WTC11 (cell line): ENCODE measurements around the gene SLC25A11. TPM values are rescaled to one million over a fixed set of nuclear protein-coding genes. Genes with fewer than 3 reads are reported as not detected.
A peak's percentile ranks its signal among the peaks of the same experiment; 100 is the strongest.

ENCODE experiments used
- ATAC-seq: fragments of 200-7000 bp; cut with Tn5 transposase; 2 replicates; pipeline ENCODE4 v1.10.0; 2021; ENCODE audit warnings: mild to moderate bottlenecking, moderate library complexity
- CTCF ChIA-PET: fragments of 300-600 bp; sonication (Branson Sonifier 250); formaldehyde crosslinking; loops from one replicate; lab custom pipeline; 2021; ENCODE audit warnings: antibody characterized with exemption; lab: Charles Lee
- POLR2A ChIA-PET: fragments of 350-600 bp; sonication (Branson Sonifier 250); formaldehyde crosslinking; loops from one replicate; lab custom pipeline; 2021; ENCODE audit warnings: antibody characterized with exemption; lab: Charles Lee
- DNase-seq: peaks from one replicate; pipeline ENCODE4 v3.0.0; 2021; ENCODE audit warnings: low spot score
- H3K27ac Mint-ChIP-seq: 2 replicates; pipeline ENCODE4 v1.8.0; 2021; ENCODE audit warnings: mixed read lengths
- H3K27me3 Mint-ChIP-seq: 2 replicates; pipeline ENCODE4 v1.8.0; 2021; ENCODE audit warnings: low read depth, mild to moderate bottlenecking, moderate library complexity, mixed read lengths
- H3K36me3 Mint-ChIP-seq: 2 replicates; pipeline ENCODE4 v1.8.0; 2021; ENCODE audit warnings: mixed read lengths
- H3K4me1 Mint-ChIP-seq: 2 replicates; pipeline ENCODE4 v1.8.0; 2022; ENCODE audit warnings: mixed read lengths
- H3K4me3 Mint-ChIP-seq: 2 replicates; pipeline ENCODE4 v1.8.0; 2021; ENCODE audit warnings: mild to moderate bottlenecking, moderate library complexity, mixed read lengths
- H3K9me3 Mint-ChIP-seq: 2 replicates; pipeline ENCODE4 v1.8.0; 2021; ENCODE audit warnings: mixed read lengths
- ATF1 ChIP-seq: sonication (generic); formaldehyde crosslinking; IDR thresholded peaks from 2 replicates; pipeline ENCODE4 v1.8.1; 2023; ENCODE audit warnings: mild to moderate bottlenecking, moderate library complexity, missing genetic modification reagents
- ATF6 ChIP-seq: sonication (generic); formaldehyde crosslinking; IDR thresholded peaks from 2 replicates; pipeline ENCODE4 v1.8.1; 2023; ENCODE audit warnings: mild to moderate bottlenecking, missing genetic modification reagents
- CTCF ChIP-seq: fragments of 200-600 bp; IDR thresholded peaks from 2 replicates; pipeline ENCODE4 v1.8.0; 2022; ENCODE audit warnings: antibody characterized with exemption
- ESRRA ChIP-seq: sonication (generic); formaldehyde crosslinking; IDR thresholded peaks from 2 replicates; pipeline ENCODE4 v1.8.1; 2022; ENCODE audit warnings: mild to moderate bottlenecking, missing genetic modification reagents, borderline replicate concordance
- ETV6 ChIP-seq: sonication (generic); formaldehyde crosslinking; IDR thresholded peaks from 2 replicates; pipeline ENCODE4 v1.8.1; 2022; ENCODE audit warnings: mild to moderate bottlenecking, missing genetic modification reagents
- GABPB1 ChIP-seq: sonication (generic); formaldehyde crosslinking; IDR thresholded peaks from 2 replicates; pipeline ENCODE4 v1.8.1; 2023; ENCODE audit warnings: mild to moderate bottlenecking, missing genetic modification reagents
- HMGA2 ChIP-seq: fragments of 250-450 bp; sonication (Bioruptor Pico); IDR thresholded peaks from 2 replicates; pipeline ENCODE4 v1.4.0; 2021; ENCODE audit warnings: mild to moderate bottlenecking, moderate library complexity
- HMGXB4 ChIP-seq: sonication (generic); formaldehyde crosslinking; IDR thresholded peaks from 2 replicates; pipeline ENCODE4 v1.8.1; 2023; ENCODE audit warnings: mild to moderate bottlenecking, moderate library complexity, missing genetic modification reagents
- IRF2 ChIP-seq: sonication (generic); formaldehyde crosslinking; IDR thresholded peaks from 2 replicates; pipeline ENCODE4 v1.8.0; 2022; ENCODE audit warnings: low read depth, missing genetic modification reagents, borderline replicate concordance
- JAZF1 ChIP-seq: fragments of 250-450 bp; sonication (Bioruptor Pico); IDR thresholded peaks from 2 replicates; pipeline ENCODE4 v1.9.0; 2021; ENCODE audit warnings: moderate library complexity, mild to moderate bottlenecking, inconsistent platforms
- NFATC4 ChIP-seq: fragments of 250-450 bp; sonication (Bioruptor Pico); IDR thresholded peaks from 2 replicates; pipeline ENCODE4 v1.9.0; 2021; ENCODE audit warnings: mild to moderate bottlenecking
- NR3C1 ChIP-seq: sonication (generic); formaldehyde crosslinking; conservative IDR thresholded peaks from 2 replicates; pipeline ENCODE4 v1.8.1; 2023; ENCODE audit warnings: low read depth, mild to moderate bottlenecking, missing genetic modification reagents
- PRRX2 ChIP-seq: fragments of 250-450 bp; sonication (Bioruptor Pico); IDR thresholded peaks from 2 replicates; pipeline ENCODE4 v1.8.0; 2021; ENCODE audit warnings: mild to moderate bottlenecking
- SOX15 ChIP-seq: fragments of 250-450 bp; sonication (Bioruptor Pico); IDR thresholded peaks from 2 replicates; pipeline ENCODE4 v1.9.0; 2021; ENCODE audit warnings: mild to moderate bottlenecking
- ZBTB21 ChIP-seq: sonication (generic); formaldehyde crosslinking; IDR thresholded peaks from 2 replicates; pipeline ENCODE4 v1.8.1; 2023; ENCODE audit warnings: mild to moderate bottlenecking, missing genetic modification reagents, borderline replicate concordance
- ZNF416 ChIP-seq: fragments of 250-450 bp; sonication (Bioruptor Pico); IDR thresholded peaks from 2 replicates; pipeline ENCODE4 v1.9.0; 2021; ENCODE audit warnings: mild to moderate bottlenecking, inconsistent platforms
- ZNF423 ChIP-seq: fragments of 250-450 bp; sonication (Bioruptor Pico); IDR thresholded peaks from 2 replicates; pipeline ENCODE4 v2.1.2; 2022; ENCODE audit warnings: mild to moderate bottlenecking, moderate library complexity
- ZNF671 ChIP-seq: fragments of 250-450 bp; sonication (Bioruptor Pico); IDR thresholded peaks from 2 replicates; pipeline ENCODE4 v1.8.0; 2021; ENCODE audit warnings: mild to moderate bottlenecking
- total RNA-seq: library from RNA; stranded (reverse); gene quantifications from 3 replicates; pipeline ENCODE4 v1.2.3, GENCODE V29; 2021
- TF ChIP-seq, protein P1 (sequence below): sonication (generic); formaldehyde crosslinking; conservative IDR thresholded peaks from 2 replicates; pipeline ENCODE4 v1.8.1; 2022; ENCODE audit warnings: mild to moderate bottlenecking, missing genetic modification reagents
- TF ChIP-seq, protein P2 (sequence below): sonication (generic); formaldehyde crosslinking; IDR thresholded peaks from 2 replicates; pipeline ENCODE4 v1.8.1; 2022; ENCODE audit warnings: mild to moderate bottlenecking, missing genetic modification reagents, moderate library complexity, borderline replicate concordance
- TF ChIP-seq, protein P3 (sequence below): sonication (generic); formaldehyde crosslinking; IDR thresholded peaks from 2 replicates; pipeline ENCODE4 v1.8.0; 2022; ENCODE audit warnings: mild to moderate bottlenecking, missing genetic modification reagents

The SLC25A11 gene
- total RNA-seq, 1 experiment from 2014 or later = 73.7 TPM

- TF ChIP-seq, protein P1, sequence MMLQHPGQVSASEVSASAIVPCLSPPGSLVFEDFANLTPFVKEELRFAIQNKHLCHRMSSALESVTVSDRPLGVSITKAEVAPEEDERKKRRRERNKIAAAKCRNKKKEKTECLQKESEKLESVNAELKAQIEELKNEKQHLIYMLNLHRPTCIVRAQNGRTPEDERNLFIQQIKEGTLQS (CRISPR knock-in tag) = no peak
- TF ChIP-seq, protein P2, sequence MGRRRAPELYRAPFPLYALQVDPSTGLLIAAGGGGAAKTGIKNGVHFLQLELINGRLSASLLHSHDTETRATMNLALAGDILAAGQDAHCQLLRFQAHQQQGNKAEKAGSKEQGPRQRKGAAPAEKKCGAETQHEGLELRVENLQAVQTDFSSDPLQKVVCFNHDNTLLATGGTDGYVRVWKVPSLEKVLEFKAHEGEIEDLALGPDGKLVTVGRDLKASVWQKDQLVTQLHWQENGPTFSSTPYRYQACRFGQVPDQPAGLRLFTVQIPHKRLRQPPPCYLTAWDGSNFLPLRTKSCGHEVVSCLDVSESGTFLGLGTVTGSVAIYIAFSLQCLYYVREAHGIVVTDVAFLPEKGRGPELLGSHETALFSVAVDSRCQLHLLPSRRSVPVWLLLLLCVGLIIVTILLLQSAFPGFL (CRISPR knock-in tag) = no peak
- TF ChIP-seq SOX15 (CRISPR knock-in tag) (no peak), ZBTB21 (CRISPR knock-in tag) (no peak)
- TF ChIP-seq, all 79 proteins: peak for 0
These were observed 19.6 kb upstream of the SLC25A11 start (continued) for GRCh38 chr17:4959261-4959965.

GRCh38 chr17:4958102-4958501, 18.3 kb upstream of the SLC25A11 start:
- TF ChIP-seq ESRRA (CRISPR knock-in tag) = no peak
- Mint-ChIP-seq H3K9me3 (no peaks in the 10 kb centered on the region), H3K4me1 (peaks cover 28% of the 10 kb centered on the region), H3K27me3 (no peaks in the 10 kb centered on the region), H3K4me3 (no peak overlapping the region), H3K27ac (no peak overlapping the region), H3K36me3 (peaks cover 7% of the 10 kb centered on the region; the same call in 1 of the 2 replicates)
- ATAC-seq (no peak), DNase-seq (no peak)
- POLR2A ChIA-PET = interaction anchor here (1.6 to 2.1 kb wide), 2 partner anchors 9 to 13 kb away, joined by 4 to 12 read pairs; partner anchors contain the start of gene SPAG7
- CTCF ChIA-PET = interaction anchor here (1.3 to 1.9 kb wide), 3 partner anchors 9 to 49 kb away, joined by 4 to 8 read pairs (median 7); partner anchors contain the start of genes RNF167 and SLC25A11

DNA sequence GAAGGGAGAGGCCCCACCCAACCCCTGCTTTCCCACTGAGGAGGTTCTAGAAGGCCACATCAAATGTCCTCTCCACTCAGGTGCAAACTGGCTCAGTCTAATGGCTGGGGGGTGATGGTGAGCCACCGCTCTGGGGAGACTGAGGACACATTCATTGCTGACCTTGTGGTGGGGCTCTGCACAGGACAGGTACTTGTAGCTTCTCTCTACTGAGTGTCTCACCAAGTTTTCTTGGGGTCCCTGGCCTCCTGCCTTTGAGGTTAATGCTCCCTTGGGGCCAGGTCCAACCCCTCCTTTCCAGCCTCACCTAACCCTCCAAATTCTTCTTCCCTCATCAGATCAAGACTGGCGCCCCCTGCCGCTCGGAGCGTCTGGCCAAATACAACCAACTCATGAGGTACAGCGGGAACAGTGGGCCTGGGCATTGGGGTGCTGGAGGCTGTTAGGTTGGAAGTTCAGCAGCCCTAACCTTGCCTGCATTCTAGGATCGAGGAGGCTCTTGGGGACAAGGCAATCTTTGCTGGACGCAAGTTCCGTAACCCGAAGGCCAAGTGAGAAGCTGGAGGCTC, 16.7 kb upstream of the SLC25A11 start:
- peak; percentile 83 for DNase-seq
- no peaks in the 10 kb centered on the region for H3K27me3 Mint-ChIP-seq
- peak; percentile 64 for ATAC-seq
- no peaks in the 10 kb centered on the region for H3K9me3 Mint-ChIP-seq
- ChIA-PET POLR2A (interaction anchor here (2.1 kb wide), 1 partner anchor 11 kb away, joined by 12 read pairs; the partner anchor contains the start of gene SPAG7), CTCF (interaction anchor here (0.7 to 2.7 kb wide), 9 partner anchors 10 to 103 kb away, joined by 3 to 13 read pairs (median 7); partner anchors contain the start of genes RNF167, SLC25A11 and SPAG7)
- H3K36me3 Mint-ChIP-seq = peaks cover 7% of the 10 kb centered on the region; the same call in 1 of the 2 replicates
- TF ChIP-seq CTCF = peak; percentile 53
- no peak for TF ChIP-seq HMGA2
- peaks cover 35% of the 10 kb centered on the region for H3K4me1 Mint-ChIP-seq
- no peak overlapping the region for H3K4me3 Mint-ChIP-seq
- no peak overlapping the region for H3K27ac Mint-ChIP-seq

DNA sequence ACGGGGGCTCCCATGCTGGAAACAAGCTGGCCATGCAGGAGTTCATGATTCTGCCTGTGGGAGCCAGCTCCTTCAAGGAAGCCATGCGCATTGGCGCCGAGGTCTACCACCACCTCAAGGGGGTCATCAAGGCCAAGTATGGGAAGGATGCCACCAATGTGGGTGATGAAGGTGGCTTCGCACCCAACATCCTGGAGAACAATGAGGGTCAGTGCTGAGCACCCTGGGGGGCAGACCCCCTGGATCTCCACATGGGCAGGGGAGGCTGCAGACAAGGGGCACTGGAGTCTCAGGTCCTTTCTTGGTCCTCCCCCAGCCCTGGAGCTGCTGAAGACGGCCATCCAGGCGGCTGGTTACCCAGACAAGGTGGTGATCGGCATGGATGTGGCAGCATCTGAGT, 15.2 kb upstream of the SLC25A11 start:
- H3K9me3 Mint-ChIP-seq = no peaks in the 10 kb centered on the region
- H3K4me3 Mint-ChIP-seq = no peak overlapping the region
- peaks cover 38% of the 10 kb centered on the region for H3K4me1 Mint-ChIP-seq
- peaks cover 7% of the 10 kb centered on the region; the same call in 1 of the 2 replicates for H3K36me3 Mint-ChIP-seq
- ChIA-PET CTCF (interaction anchor here (0.6 to 2.7 kb wide), 5 partner anchors 12 to 73 kb away, joined by 3 to 13 read pairs (median 6); partner anchors contain the start of genes RNF167, SLC25A11 and SPAG7), POLR2A (interaction anchor here (1.0 kb wide), 1 partner anchor 12 kb away, joined by 4 read pairs; the partner anchor contains the start of gene SPAG7)
- ATAC-seq = no peak
- no peak overlapping the region for H3K27ac Mint-ChIP-seq
- no peak for DNase-seq
- H3K27me3 Mint-ChIP-seq = no peaks in the 10 kb centered on the region
- TF ChIP-seq IRF2 (CRISPR knock-in tag) = no peak
- TF ChIP-seq HMGA2 = no peak
- TF ChIP-seq, protein P3, sequence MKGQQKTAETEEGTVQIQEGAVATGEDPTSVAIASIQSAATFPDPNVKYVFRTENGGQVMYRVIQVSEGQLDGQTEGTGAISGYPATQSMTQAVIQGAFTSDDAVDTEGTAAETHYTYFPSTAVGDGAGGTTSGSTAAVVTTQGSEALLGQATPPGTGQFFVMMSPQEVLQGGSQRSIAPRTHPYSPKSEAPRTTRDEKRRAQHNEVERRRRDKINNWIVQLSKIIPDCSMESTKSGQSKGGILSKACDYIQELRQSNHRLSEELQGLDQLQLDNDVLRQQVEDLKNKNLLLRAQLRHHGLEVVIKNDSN = no peak
- no peak for TF ChIP-seq ZNF423 (CRISPR knock-in tag)
- TF ChIP-seq SOX15 (CRISPR knock-in tag) = no peak
- TF ChIP-seq GABPB1 = no peak
- no peak for TF ChIP-seq ZNF416 (CRISPR knock-in tag)
- TF ChIP-seq HMGXB4 (CRISPR knock-in tag) = no peak
- TF ChIP-seq ZNF671 (CRISPR knock-in tag) = no peak
- no peak for TF ChIP-seq ATF1 (CRISPR knock-in tag)
- no peak for TF ChIP-seq NFATC4 (CRISPR knock-in tag)
- no peak for TF ChIP-seq ATF6 (CRISPR knock-in tag)
- TF ChIP-seq JAZF1 (CRISPR knock-in tag) = no peak
- TF ChIP-seq ETV6 (CRISPR knock-in tag) = no peak
- no peak for TF ChIP-seq PRRX2 (CRISPR knock-in tag)
- no peak for TF ChIP-seq NR3C1 (CRISPR knock-in tag)
